Fibroblast of villous mesenchyme (primary cell): ENCODE measurements around the gene PSMA5. TPM values are rescaled to one million over a fixed set of nuclear protein-coding genes. Genes with fewer than 3 reads are reported as not detected.
"Not testable (repeated sequence)": the region's sequence is repeated elsewhere in the genome, so short reads cannot be mapped to it uniquely, and the experiment has no call there.

Experiments
- DNase-seq: peaks from one replicate; pipeline ENCODE4 v3.0.0-alpha.2; 2010; ENCODE audit warnings: low read depth
- H3K4me3 ChIP-seq: 2 replicates; pipeline ENCODE4 v1.5.1; 2011; ENCODE audit warnings: low read depth, mild to moderate bottlenecking, low read length
- CTCF ChIP-seq: IDR thresholded peaks from 2 replicates; pipeline ENCODE4 v1.5.1; 2012; ENCODE audit warnings: low read depth, mild to moderate bottlenecking, low read length; ENCODE audit not compliant: insufficient read depth
- total RNA-seq: library from RNA; depleted of rRNA; stranded (reverse); fragments of >200 nt; gene quantifications from 2 replicates; pipeline ENCODE4 v1.2.3, GENCODE V29; 2012

The PSMA5 gene
- total RNA-seq, 1 donor, result 119 TPM

GRCh38 chr1:109379907-109380306 is 46.3 kb downstream of the PSMA5 start:
- TF ChIP-seq CTCF, result no peak
- H3K4me3 ChIP-seq, result no peak overlapping the region
- no peak for DNase-seq

- H3K4me3 ChIP-seq, result no peak overlapping the region
- no peak for DNase-seq
- TF ChIP-seq CTCF, result no peak
Measured at GRCh38 chr1:109379422-109379821, 46.8 kb downstream of the PSMA5 start.

- DNase-seq, result no peak
- no peak for TF ChIP-seq CTCF
- H3K4me3 ChIP-seq, result no peak overlapping the region
Measured at GRCh38 chr1:109377698-109378097, 48.5 kb downstream of the PSMA5 start.

- not testable (repeated sequence) for DNase-seq, H3K4me3 ChIP-seq
Measured at GRCh38 chr1:109373696-109374095, 52.6 kb downstream of the PSMA5 start.

- H3K4me3 ChIP-seq, result no peak overlapping the region
- DNase-seq, result no peak
- no peak for TF ChIP-seq CTCF
Measured at GRCh38 chr1:109373126-109373525, 53.1 kb downstream of the PSMA5 start.

GRCh38 chr1:109372281-109372680 is 54.0 kb downstream of the PSMA5 start:
- TF ChIP-seq CTCF, result no peak
- H3K4me3 ChIP-seq, result no peak overlapping the region
- no peak for DNase-seq

- TF ChIP-seq CTCF, result no peak
- H3K4me3 ChIP-seq, result peak overlapping the region; percentile 33
- peak; percentile 81 for DNase-seq
Measured at GRCh38 chr1:109371341-109371739, 54.9 kb downstream of the PSMA5 start.
